Suppressor macrophage (primary cell): ENCODE data around the gene ERMARD.

Experiments used
- DNase-seq, 4 experiments: peaks; one replicate each; pipeline ENCODE4 v3.0.0-alpha.2; 2020 to 2022

The ERMARD gene

GRCh38 chr6:169783971-169784820, 32.8 kb downstream of the ERMARD start:
- no peak for DNase-seq

- no peak for DNase-seq
Measured at GRCh38 chr6:169784821-169785340, 33.5 kb downstream of the ERMARD start.

GRCh38 chr6:169785566-169785965, 34.1 kb downstream of the ERMARD start:
- DNase-seq = no peak

- DNase-seq = no peak
Measured at GRCh38 chr6:169786349-169786748, 34.9 kb downstream of the ERMARD start.

- DNase-seq = no peak
Measured at GRCh38 chr6:169787797-169788196, 36.4 kb downstream of the ERMARD start.

GRCh38 chr6:169788809-169789145, 37.4 kb downstream of the ERMARD start:
- no peak for DNase-seq

- no peak for DNase-seq
Measured at GRCh38 chr6:169789146-169789943, 37.9 kb downstream of the ERMARD start.

- peak; percentile 63 to 84 (median 70) for DNase-seq
Measured at GRCh38 chr6:169789944-169790927, 38.8 kb downstream of the ERMARD start.

- no peak for DNase-seq
Measured at GRCh38 chr6:169791721-169792131, 40.3 kb downstream of the ERMARD start.

GRCh38 chr6:169792306-169793015, 41.0 kb downstream of the ERMARD start:
- no peak for DNase-seq

GRCh38 chr6:169793408-169793807, 42.0 kb downstream of the ERMARD start:
- no peak for DNase-seq

GRCh38 chr6:169794317-169795055, 43.1 kb downstream of the ERMARD start:
- DNase-seq = no peak

- no peak for DNase-seq
Measured at GRCh38 chr6:169795196-169795595, 43.8 kb downstream of the ERMARD start.

- no peak for DNase-seq
Measured at GRCh38 chr6:169798764-169799473, 47.5 kb downstream of the ERMARD start.

- no peak for DNase-seq
Measured at GRCh38 chr6:169799474-169799926, 48.1 kb downstream of the ERMARD start.

- DNase-seq = no peak
Measured at GRCh38 chr6:169800116-169800667, 48.8 kb downstream of the ERMARD start.

GRCh38 chr6:169800668-169801395, 49.4 kb downstream of the ERMARD start:
- DNase-seq = peak; percentile 26 to 63 (median 48)

- DNase-seq = no peak
Measured at GRCh38 chr6:169801396-169802160, 50.2 kb downstream of the ERMARD start.
